SH-SY5Y (cell line): ENCODE measurements around the gene NOXA1.

Source experiments
- GATA2 ChIP-seq: IDR thresholded peaks from 2 replicates; pipeline ENCODE4 v1.6.1; 2011; ENCODE audit warnings: mild to moderate bottlenecking, low read depth, low read length
- GATA3 ChIP-seq: IDR thresholded peaks from 2 replicates; pipeline ENCODE4 v1.6.1; 2011; ENCODE audit warnings: low read depth, mild to moderate bottlenecking, low read length, moderate library complexity

The NOXA1 gene

DNA sequence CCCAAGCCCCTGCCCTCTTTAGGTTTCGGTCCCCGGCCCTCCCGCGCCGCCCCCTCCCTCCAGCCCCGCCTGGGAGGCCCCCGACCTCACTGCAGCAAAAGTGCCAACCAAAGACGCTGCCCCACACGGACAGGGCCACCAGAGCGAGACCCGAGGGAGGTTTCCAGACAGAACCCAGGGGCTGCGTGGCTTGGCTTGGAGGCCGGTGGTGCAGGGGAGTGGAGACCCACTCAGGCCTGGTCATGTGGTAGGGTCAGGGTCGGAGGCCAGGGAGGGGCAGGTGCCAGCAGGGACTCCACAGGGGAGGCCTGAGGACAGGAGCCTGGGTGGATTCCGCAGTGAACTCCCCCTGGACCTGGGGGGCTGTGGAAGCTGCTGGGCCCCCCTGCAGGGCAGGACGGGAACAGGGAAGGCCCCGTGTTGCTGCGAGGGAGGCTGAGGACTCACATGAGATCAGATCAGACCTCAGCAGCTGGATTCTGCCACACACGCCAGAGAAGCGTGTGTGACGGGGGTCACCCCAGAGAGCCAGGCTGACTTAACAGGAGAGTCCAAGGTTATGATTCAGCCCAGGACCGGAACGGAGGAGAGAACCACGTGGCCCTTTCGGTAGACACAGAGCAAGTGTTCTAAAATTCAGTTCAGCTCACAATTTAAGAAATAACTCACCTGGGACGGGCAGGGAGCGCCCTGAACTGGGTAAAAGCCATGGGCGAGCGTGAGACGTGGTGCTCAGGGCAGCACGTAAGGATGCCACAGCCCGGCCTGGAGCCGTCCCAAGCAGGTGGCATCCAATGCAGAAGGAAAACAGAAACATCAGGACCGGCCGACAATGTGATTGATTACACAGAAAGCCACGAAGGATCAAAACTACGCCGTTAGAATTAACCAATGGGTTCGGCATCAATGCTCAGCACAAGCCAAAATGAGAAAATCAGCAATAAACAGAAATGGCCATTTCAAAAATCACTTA lies 39.1 kb upstream of the NOXA1 start:
- TF ChIP-seq GATA2 (no peak), GATA3 (no peak)

DNA sequence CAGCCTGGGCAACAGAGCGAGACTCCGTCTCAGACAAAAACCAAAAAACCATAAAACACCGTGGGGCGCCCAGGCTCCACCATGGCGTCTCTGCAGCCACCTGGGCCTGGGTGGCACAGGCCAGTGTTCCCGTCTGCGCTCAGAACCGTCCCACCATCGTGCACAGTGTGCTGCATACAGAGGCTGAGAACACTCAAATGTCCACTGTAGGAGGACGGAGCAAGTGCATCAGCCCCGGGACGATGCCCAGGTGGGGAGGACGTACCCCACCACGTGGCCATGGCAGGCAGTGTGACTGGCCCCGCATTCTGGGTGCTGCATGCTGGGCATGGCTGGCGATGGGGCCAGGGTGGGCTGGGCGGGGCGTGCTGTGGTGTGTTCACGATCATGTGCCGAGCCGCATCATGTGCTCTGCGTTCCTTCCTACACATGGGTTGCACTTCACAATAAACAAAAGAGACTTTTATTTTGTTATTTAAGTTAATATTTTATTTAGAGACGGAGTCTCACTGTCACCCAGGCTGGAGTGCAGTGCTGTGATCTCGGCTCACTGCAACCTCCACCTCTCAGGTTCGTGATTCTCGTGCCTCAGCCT lies 38.0 kb upstream of the NOXA1 start:
- TF ChIP-seq GATA2 = no peak

DNA sequence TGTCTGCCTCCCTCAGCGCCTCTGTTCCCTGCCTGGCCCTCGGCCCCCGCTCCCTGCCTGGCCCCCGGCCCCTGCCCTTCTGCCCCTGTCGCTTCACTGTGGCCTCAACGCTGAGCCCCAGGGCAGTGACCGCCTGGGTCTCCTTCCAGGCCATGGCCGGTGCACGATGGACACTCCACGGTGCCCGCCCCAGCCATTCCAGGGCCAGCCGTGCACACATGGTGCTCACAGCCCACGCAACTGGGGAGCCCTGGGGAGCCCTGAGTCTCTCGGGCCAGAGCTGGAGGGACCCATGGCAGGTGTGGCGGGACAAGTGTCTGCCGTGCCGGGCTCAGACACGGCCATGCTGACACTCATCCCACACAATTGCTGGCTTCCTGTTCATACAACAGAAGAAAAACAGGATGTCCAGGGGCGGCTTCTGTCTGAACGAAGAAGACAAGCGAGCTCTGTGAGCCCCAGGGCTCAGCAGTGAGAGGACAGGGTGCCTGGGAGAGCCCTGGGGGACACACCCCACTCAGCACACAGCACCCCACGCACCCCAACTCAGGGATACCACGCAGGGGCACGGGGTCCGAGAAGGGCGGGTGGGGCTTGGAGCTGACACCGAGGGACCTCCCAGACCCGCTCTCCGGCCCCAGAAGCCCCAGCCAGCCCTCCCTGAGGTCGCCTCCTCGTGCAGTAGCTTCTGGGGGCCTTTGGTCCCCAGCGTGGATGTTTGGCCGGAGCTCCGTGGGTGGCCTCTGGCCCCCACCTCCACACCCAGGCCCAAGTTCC lies 35.9 kb upstream of the NOXA1 start:
- TF ChIP-seq GATA2 (no peak), GATA3 (no peak)

DNA sequence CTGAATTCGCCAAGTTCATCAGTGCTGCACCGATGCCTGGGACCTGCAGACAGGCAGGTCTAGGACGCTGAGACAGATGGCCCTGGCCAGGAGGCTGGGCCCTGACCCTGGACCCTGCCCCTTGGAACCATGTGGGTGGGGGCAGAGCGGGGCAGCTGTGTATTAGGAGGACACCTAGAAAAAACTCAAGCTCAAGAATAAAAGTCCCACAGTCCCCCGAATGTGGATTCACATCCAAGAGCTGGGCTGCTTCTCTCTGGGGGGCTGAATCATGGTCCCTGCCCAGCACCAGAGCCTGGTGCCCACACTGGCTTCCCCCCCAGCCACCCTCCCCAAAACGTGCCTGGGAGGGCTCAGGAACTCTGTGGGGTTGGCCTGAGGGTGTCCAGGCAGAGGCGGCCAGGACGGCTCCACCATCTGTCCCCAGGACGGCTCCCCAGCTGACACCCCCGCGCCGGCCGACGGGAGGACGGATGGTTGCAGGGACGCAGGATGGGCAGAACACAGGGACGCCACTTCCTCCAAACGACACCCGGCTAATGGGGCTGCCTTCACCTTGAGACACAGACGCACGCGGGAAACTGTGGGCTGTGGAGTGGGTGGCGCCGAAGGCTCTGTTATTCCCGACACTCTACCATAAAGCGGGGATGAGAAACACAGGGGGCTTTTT lies 35.2 kb upstream of the NOXA1 start:
- no peak for TF ChIP-seq GATA3
- TF ChIP-seq GATA2 = no peak

DNA sequence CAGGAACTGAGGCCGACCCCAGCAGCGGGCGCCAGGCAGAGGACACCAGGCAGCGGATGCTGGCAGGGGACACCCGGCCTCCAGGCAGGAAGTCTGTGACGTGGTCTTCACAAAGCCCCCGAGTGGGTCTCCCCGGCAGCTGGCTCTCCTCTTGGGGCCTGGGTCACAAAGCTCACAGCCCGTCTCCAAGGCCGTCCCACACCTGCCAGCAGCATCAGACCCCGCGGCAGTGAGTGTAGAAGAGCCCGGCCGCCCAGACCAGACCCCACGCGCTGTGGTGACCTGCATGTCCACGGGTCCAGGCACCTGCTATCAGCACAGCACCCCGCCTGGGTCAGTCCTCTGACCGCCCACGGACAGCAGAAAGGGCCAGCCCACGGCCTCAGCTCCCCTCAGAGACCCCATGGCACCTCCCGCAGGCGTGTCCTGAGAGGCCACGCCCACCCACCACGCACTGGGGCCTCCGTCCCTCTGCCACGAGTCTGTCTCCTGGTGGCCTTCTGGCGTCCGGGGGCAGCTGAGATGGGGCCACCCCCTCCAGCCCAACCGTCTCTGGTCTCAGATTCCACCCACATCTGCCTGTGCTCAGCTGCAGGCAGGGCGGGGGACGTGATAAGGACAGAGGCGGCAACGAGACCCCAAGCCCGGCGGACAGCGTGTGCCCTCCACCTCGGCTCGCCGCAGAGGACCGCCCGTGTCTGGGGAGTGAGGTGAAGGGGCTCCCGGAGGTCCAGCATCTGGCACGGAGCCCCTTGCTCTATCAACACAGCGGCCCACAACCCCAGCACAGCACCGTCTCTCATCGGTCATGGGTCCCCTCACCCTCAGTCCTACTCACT lies 34.4 kb upstream of the NOXA1 start:
- TF ChIP-seq GATA3 (no peak), GATA2 (no peak)

DNA sequence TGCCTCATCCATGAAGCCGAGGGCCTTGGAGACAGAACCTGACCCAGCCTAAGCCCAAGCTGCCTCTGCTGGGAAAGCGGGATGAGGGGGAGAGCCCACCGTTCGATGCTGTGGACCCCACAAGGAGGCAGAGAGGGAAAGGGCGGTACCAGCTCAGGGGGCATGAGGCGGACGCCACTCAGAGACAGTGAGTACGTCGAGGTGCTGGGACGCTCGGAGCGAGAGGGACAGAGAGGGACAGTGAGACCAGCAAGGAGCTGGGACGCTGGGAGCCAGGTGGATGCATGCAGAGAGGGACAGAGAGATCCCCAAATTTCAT lies 33.8 kb upstream of the NOXA1 start:
- TF ChIP-seq GATA2 (no peak), GATA3 (no peak)

DNA sequence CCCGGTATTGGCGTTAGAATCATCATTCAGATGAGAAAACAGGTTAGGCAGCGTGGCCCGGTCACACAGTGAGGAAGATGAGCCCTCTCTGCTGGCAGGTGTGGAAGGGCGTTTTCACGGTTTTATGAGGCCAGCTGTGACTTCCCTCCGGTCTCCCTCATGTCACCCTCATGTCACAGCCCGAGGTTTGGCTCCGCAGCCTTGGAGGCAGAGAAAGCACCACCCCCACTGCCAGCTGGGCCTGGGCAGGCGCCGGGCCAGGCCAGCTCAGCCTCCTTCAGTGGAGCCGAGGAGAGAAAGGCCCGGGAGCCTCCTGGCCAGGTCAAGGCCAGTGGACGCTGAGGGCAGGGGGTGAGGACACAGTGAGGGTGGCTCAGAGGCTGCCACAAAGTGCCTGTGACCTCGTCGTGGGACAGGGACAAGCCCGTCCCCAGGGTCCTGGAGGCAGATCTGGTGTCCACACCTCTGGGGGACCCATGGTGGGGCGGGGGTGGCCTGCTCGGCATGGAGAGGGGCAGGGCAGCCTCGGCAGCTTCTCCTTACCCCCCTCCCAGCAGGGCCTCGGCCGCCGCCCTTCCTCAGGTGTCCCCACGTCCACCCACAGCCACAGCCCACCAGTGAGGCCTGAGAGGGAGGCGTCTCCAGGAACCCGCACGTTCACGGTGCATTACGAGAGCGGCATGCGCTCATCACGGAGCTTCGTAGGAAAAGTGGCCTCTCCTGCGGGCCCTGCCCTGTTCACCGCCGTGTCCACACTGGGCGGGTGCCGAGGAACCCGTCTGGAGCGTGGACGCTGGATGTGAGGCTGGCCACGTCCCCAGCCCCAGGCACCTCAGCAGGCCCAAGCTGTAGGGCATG lies 32.4 kb upstream of the NOXA1 start:
- TF ChIP-seq GATA3 (no peak), GATA2 (no peak)

DNA sequence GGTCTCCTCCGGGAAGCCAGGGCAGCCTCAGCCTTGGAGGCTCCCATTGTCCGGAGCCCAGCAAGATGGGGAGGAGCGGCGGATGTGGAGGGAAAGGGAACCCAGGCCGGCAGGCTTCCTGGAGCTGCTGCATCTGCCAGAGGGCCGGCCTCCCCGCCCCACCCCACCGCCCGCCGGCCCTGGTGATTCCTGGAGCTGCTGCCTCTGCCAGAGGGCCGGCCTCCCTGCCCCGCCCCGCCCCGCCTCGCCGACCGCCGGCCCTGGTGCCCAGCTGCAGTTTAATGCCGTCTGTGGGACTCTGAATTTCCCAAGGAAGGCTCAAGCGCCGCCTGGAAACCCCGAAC lies 31.8 kb upstream of the NOXA1 start:
- TF ChIP-seq GATA2 = no peak

DNA sequence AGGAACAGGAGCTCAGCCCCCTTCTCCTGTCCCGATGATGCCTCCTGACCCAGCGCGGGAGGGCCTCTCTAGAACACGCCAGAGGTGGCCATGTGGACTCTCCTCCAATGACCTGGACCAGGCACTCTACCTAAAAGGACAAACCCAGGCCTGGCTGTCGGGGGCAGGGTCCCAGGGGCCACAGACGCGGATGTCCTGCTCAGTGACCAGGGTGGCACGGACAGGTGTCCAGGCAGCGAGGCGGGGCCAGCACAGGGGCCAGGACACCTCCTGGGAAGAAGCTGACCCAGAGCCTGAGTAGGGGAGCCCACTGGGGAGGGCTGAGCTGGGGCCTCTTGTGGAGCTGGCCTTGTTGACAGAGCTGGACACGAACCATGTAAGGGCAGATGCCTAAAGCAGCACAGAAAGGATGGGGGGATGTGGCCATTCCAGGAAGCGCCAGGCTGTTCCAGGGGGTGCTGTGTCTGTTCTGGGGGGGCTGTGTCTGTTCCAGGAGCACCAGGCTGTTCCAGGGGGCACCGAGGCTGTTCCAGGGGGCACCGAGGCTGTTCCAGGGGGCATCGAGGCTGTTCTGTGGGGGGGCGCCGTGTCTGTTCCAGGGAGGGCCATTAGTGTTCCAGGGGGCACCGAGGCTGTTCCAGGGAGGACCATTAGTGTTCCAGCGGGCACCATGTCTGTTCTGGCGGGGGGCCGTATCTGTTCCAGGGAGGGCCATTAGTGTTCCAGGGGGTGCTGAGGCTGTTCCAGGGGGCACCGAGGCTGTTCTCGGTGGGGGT lies 30.8 kb upstream of the NOXA1 start:
- TF ChIP-seq GATA3 (no peak), GATA2 (no peak)

DNA sequence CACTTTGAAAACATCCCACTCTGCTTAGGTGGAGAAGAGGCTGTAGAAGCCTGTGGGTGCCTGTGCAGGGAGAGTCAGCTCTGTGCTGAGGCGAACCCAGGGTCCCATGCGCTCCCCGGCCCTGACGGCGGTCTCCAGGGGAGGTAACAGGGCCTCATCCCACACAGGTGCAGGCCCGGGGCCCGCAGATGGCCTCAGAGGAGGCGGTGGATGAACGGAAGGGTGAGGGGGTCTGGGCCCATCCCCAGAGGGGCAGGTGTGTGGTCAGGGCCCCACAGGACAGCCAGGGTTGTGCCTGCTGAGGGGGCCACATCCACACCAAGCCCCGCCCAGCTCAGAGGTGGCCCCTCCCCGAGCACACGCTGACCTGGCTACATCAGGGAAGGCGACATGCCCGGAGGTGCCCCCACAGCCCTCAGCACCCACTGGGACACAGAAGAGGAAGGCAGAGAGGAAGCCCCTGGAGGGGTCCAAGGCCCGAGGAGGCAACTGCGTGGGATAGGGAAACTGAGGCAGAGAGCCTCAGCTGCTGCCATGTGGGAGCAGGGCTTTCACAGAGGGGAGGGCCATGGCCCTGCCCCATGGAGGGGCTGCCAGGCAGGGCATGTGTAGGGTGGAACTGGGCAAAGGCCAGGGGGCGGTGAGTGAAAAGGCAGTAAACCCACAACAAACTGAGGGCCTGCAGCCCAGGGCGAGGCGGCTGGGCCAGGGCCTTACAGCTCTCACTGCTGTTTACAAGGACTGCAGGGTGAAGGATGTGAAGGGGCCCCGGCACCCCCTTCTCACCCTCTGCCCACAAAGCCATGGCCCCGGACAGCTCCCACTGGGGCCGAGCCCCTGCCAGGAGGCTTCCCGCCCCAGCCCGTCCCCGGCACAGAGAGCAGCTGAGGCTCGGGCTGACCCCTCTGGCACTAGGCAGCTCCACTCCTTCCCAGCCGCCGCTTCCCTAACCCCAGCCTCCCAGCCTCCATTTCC lies 29.7 kb upstream of the NOXA1 start:
- TF ChIP-seq GATA3 (no peak), GATA2 (no peak)
